Measurements from ENCODE around the gene FAM240A. TPM values are rescaled to one million over a fixed set of nuclear protein-coding genes. Genes with fewer than 3 reads are reported as not detected.

Gene FAM240A
- total and polyA plus RNA-seq, 4 donors = not detected

DNA sequence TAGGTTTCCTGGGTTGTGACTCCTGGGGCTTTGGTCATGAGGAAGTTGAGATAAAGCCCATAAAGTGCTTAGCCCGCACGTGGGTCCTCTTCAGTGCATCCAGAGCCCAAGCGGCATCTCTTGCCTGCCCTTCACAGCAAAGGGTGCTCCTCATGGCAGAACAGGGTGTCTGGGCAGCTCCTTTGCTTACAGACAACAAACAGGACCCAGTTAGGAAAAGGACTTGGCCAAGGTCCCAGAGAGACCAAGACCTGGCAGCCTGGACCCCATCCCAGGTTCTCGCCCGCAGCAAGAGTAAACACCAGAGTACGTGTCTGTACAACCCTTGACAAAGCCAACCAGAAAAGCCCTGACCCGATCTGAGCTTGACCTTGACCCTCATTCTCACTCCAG, 54.1 kb downstream of the FAM240A start (continued):
- TF ChIP-seq GABPA (IDR thresholded peaks at IDR 0.05 in 1 of 2, conservative IDR thresholded peaks at IDR 0.05 in 1 of 2) = no peak
- TF ChIP-seq, protein P1, sequence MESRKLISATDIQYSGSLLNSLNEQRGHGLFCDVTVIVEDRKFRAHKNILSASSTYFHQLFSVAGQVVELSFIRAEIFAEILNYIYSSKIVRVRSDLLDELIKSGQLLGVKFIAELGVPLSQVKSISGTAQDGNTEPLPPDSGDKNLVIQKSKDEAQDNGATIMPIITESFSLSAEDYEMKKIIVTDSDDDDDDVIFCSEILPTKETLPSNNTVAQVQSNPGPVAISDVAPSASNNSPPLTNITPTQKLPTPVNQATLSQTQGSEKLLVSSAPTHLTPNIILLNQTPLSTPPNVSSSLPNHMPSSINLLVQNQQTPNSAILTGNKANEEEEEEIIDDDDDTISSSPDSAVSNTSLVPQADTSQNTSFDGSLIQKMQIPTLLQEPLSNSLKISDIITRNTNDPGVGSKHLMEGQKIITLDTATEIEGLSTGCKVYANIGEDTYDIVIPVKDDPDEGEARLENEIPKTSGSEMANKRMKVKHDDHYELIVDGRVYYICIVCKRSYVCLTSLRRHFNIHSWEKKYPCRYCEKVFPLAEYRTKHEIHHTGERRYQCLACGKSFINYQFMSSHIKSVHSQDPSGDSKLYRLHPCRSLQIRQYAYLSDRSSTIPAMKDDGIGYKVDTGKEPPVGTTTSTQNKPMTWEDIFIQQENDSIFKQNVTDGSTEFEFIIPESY (IDR thresholded peaks at IDR 0.05) = no peak
- TF ChIP-seq, protein P2, sequence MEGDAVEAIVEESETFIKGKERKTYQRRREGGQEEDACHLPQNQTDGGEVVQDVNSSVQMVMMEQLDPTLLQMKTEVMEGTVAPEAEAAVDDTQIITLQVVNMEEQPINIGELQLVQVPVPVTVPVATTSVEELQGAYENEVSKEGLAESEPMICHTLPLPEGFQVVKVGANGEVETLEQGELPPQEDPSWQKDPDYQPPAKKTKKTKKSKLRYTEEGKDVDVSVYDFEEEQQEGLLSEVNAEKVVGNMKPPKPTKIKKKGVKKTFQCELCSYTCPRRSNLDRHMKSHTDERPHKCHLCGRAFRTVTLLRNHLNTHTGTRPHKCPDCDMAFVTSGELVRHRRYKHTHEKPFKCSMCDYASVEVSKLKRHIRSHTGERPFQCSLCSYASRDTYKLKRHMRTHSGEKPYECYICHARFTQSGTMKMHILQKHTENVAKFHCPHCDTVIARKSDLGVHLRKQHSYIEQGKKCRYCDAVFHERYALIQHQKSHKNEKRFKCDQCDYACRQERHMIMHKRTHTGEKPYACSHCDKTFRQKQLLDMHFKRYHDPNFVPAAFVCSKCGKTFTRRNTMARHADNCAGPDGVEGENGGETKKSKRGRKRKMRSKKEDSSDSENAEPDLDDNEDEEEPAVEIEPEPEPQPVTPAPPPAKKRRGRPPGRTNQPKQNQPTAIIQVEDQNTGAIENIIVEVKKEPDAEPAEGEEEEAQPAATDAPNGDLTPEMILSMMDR (IDR thresholded peaks at IDR 0.05; ENCODE audit: low read depth, low read length, missing input control) = no peak

DNA sequence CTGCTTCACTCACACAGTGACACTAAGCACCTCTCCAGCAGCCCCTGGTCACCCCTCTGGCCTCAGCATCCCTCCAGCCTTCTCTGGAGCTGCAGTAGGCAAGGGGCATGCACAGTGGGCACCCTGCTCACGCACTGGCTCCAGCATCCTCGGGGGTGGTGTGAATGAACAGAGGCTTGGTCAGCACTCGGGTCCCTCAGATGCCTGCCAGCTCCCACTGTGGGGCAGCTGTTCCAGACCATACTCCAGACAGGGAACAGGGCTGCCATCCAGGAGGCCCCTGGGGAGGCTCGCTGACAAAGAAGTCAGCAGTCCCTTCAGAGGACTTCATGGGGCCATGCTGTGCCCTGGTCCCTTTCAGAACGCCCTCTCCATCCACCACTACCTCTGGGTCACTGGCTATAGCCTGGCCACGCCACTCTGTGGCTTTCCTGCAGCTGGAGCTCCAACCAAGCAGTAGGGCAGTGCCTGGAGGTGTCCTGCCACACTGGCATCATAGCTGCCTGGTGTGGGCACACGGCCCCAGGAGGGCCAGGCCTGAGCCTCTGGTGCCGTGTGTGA, 54.8 kb downstream of the FAM240A start:
- no peak for DNase-seq (ENCODE audit: low spot score)

DNA sequence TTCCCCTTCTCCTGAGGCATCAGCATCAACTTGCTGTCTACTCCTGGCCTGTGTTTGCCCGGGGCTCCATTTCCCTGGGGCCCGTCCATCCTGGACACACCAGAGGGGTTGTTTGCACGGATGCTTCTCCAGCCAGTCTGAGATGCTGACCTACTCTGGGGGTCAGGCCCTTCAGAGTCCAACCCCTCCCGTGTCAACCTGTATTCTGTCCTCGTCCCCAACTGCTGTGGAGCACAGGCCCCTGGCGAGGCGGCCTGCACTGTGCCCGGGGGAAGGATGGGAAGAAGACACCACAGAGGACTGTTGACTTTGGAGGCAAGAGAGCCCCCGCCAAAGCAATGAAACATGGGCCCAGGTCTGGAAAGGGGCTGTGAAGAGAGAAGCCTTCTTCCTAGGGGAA, 55.3 kb downstream of the FAM240A start:
- WGBS = 90% methylated on average over 9 of the region's 9 CpGs
- DNase-seq (ENCODE audit: low spot score) = no peak
- Histone ChIP-seq H3K27ac (ENCODE audit: low read depth in 1 of 2, low read length in 2 of 2) (no peak overlapping the region), H3K9ac (ENCODE audit: low read depth in 1 of 2, low read length in 2 of 2) (no peak overlapping the region), H3K27me3 (ENCODE audit: control insufficient read depth in 4 of 4, insufficient read depth in 4 of 4, low read length in 3 of 4) (no peaks in the 10 kb centered on the region), H3K4me3 (ENCODE audit: low read depth in 1 of 3, low read length in 3 of 3) (no peak overlapping the region), H3K4me1 (ENCODE audit: control insufficient read depth in 4 of 4, insufficient read depth in 4 of 4, low read length in 3 of 4) (peaks cover 2 to 21% (median 15%) of the 10 kb centered on the region in 4 donors), H3K9me3 (ENCODE audit: control insufficient read depth in 4 of 4, low read length in 3 of 4) (no peaks in the 10 kb centered on the region), H3K36me3 (ENCODE audit: control insufficient read depth in 4 of 4, insufficient read depth in 3 of 4, low read depth in 1 of 4, low read length in 3 of 4) (peaks cover 0 to 6% (median 2%) of the 10 kb centered on the region in 4 donors)
- no peak for TF ChIP-seq NR2F2 (IDR thresholded peaks at IDR 0.05)
- no peak for TF ChIP-seq TAF1 (conservative IDR thresholded peaks at IDR 0.05)
- TF ChIP-seq RXRA (IDR thresholded peaks at IDR 0.05) = no peak
- no peak for TF ChIP-seq JUND (IDR thresholded peaks at IDR 0.05)
- TF ChIP-seq, protein P3, sequence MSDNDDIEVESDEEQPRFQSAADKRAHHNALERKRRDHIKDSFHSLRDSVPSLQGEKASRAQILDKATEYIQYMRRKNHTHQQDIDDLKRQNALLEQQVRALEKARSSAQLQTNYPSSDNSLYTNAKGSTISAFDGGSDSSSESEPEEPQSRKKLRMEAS (IDR thresholded peaks at IDR 0.05) = no peak
- no peak for TF ChIP-seq SP1 (IDR thresholded peaks at IDR 0.05)
- TF ChIP-seq HNF4A (conservative IDR thresholded peaks at IDR 0.05) = no peak
- TF ChIP-seq GABPA (IDR thresholded peaks at IDR 0.05 in 1 of 2, conservative IDR thresholded peaks at IDR 0.05 in 1 of 2) = no peak
- no peak for TF ChIP-seq EGR1 (IDR thresholded peaks at IDR 0.05; ENCODE audit: low read depth in 2 of 2)

More for the DNA sequence above, 54.8 kb downstream of the FAM240A start:
- Histone ChIP-seq H3K36me3 (ENCODE audit: control insufficient read depth in 4 of 4, insufficient read depth in 3 of 4, low read depth in 1 of 4, low read length in 3 of 4) (peaks cover 0 to 6% (median 2%) of the 10 kb centered on the region in 4 donors), H3K9ac (ENCODE audit: low read depth in 1 of 2, low read length in 2 of 2) (no peak overlapping the region), H3K4me1 (ENCODE audit: control insufficient read depth in 4 of 4, insufficient read depth in 4 of 4, low read length in 3 of 4) (peaks cover 2 to 23% (median 16%) of the 10 kb centered on the region in 4 donors), H3K4me3 (ENCODE audit: low read depth in 1 of 3, low read length in 3 of 3) (no peak overlapping the region), H3K27me3 (ENCODE audit: control insufficient read depth in 4 of 4, insufficient read depth in 4 of 4, low read length in 3 of 4) (no peaks in the 10 kb centered on the region), H3K27ac (ENCODE audit: low read depth in 1 of 2, low read length in 2 of 2) (no peak overlapping the region), H3K9me3 (ENCODE audit: control insufficient read depth in 4 of 4, low read length in 3 of 4) (no peaks in the 10 kb centered on the region)
- no peak for TF ChIP-seq TAF1 (conservative IDR thresholded peaks at IDR 0.05)
- TF ChIP-seq FOXA1 (IDR thresholded peaks at IDR 0.05) = no peak
- no peak for TF ChIP-seq JUND (IDR thresholded peaks at IDR 0.05)
- TF ChIP-seq HNF4A (conservative IDR thresholded peaks at IDR 0.05) = no peak
- no peak for TF ChIP-seq YY1 (IDR thresholded peaks at IDR 0.05)
- TF ChIP-seq RAD21 (IDR thresholded peaks at IDR 0.05) = no peak
- no peak for TF ChIP-seq SP1 (IDR thresholded peaks at IDR 0.05)
- no peak for TF ChIP-seq FOXA2 (IDR thresholded peaks at IDR 0.05)
- 87% methylated on average over 8 of the region's 8 CpGs for WGBS
